Lower lobe of right lung (tissue), 2 donors: ENCODE measurements around the gene ADCK2. TPM values are rescaled to one million over a fixed set of nuclear protein-coding genes. Genes with fewer than 3 reads are reported as not detected.

Experiments used
- ATAC-seq, 2 donors: fragments of 200-7000 bp; cut with Tn5 transposase; one replicate each; pipeline ENCODE4 v1.9.1; 2020 to 2022; ENCODE audit warnings: mild to moderate bottlenecking in 2 of 2, moderate library complexity in 2 of 2
- DNase-seq: peaks from one replicate; pipeline ENCODE4 v3.0.0-alpha.2; 2020
- H3K27ac ChIP-seq: fragments of 200-600 bp; one replicate; pipeline ENCODE4 v1.8.0; 2022
- H3K27me3 ChIP-seq: fragments of 200-600 bp; one replicate; pipeline ENCODE4 v1.8.0; 2022; ENCODE audit warnings: low read depth
- H3K36me3 ChIP-seq: fragments of 200-600 bp; one replicate; pipeline ENCODE4 v1.8.0; 2022; ENCODE audit warnings: mild to moderate bottlenecking
- H3K4me1 ChIP-seq: fragments of 200-600 bp; one replicate; pipeline ENCODE4 v1.8.0; 2022
- H3K4me3 ChIP-seq: fragments of 200-600 bp; one replicate; pipeline ENCODE4 v1.8.0; 2022; ENCODE audit warnings: mild to moderate bottlenecking
- H3K9me3 ChIP-seq: fragments of 200-600 bp; one replicate; pipeline ENCODE4 v1.8.0; 2022
- CTCF ChIP-seq: fragments of 200-600 bp; IDR thresholded peaks from one replicate; pipeline ENCODE4 v1.8.0; 2022; ENCODE audit warnings: antibody characterized with exemption, mild to moderate bottlenecking
- intact Hi-C: fragments of 100-400 bp; cut with DNase I; formaldehyde crosslinking; loops from one replicate; pipeline ENCODE4 v1.11.0; 2022
- total RNA-seq: library from RNA; stranded (reverse); fragmentation: NEBNext Ultra II Directional; extraction: Animal tissue kit (Norgen Biotek cat#: 25700); gene quantifications from one replicate; pipeline ENCODE4 v1.2.1, GENCODE V29; 2021
- donor health status: DM: no; HTN: yes; CAD: no; lungs with severe emphysema.

ADCK2 gene
- total RNA-seq, 1 donor from 2014 or later: 18.9 TPM

- intact Hi-C loops: no loop called here
- Histone ChIP-seq H3K9me3 (no peaks in the 10 kb centered on the region), H3K27me3 (no peaks in the 10 kb centered on the region), H3K4me1 (no peaks in the 10 kb centered on the region), H3K4me3 (no peak overlapping the region), H3K27ac (no peak overlapping the region), H3K36me3 (peaks cover 66% of the 10 kb centered on the region)
- no peak for TF ChIP-seq CTCF
- DNase-seq (no peak), ATAC-seq (no peak)
Observed at GRCh38 chr7:140681766-140682165, 9.0 kb downstream of the ADCK2 start.

- no peak for TF ChIP-seq CTCF
- Histone ChIP-seq H3K27me3 (no peaks in the 10 kb centered on the region), H3K36me3 (peaks cover 81% of the 10 kb centered on the region), H3K27ac (no peak overlapping the region), H3K4me1 (no peaks in the 10 kb centered on the region), H3K4me3 (no peak overlapping the region), H3K9me3 (no peaks in the 10 kb centered on the region)
- intact Hi-C loops: no loop called here
- ATAC-seq (no peak), DNase-seq (no peak)
Observed at GRCh38 chr7:140683657-140684056, 10.9 kb downstream of the ADCK2 start.

- Histone ChIP-seq H3K27me3 (no peaks in the 10 kb centered on the region), H3K9me3 (no peaks in the 10 kb centered on the region), H3K4me1 (no peaks in the 10 kb centered on the region), H3K27ac (no peak overlapping the region), H3K36me3 (peaks cover 82% of the 10 kb centered on the region), H3K4me3 (no peak overlapping the region)
- ATAC-seq (no peak), DNase-seq (no peak)
- TF ChIP-seq CTCF: no peak
- intact Hi-C loops: no loop called here
Observed at GRCh38 chr7:140684066-140684950, 11.6 kb downstream of the ADCK2 start.

GRCh38 chr7:140685407-140686087 is 12.8 kb downstream of the ADCK2 start:
- H3K4me1 ChIP-seq: no peaks in the 10 kb centered on the region
- H3K4me3 ChIP-seq: no peak overlapping the region
- TF ChIP-seq CTCF: no peak
- ATAC-seq (no peak), DNase-seq (no peak)
- peaks cover 77% of the 10 kb centered on the region for H3K36me3 ChIP-seq
- intact Hi-C loops: no loop called here
- no peak overlapping the region for H3K27ac ChIP-seq
- no peaks in the 10 kb centered on the region for H3K9me3 ChIP-seq
- H3K27me3 ChIP-seq: no peaks in the 10 kb centered on the region

- intact Hi-C loops: no loop called here
- H3K36me3 ChIP-seq: peaks cover 67% of the 10 kb centered on the region
Observed at GRCh38 chr7:140686921-140687320, 14.2 kb downstream of the ADCK2 start.

More at GRCh38 chr7:140686921-140687320, 14.2 kb downstream of the ADCK2 start:
- Histone ChIP-seq H3K4me3 (no peak overlapping the region), H3K4me1 (no peaks in the 10 kb centered on the region), H3K9me3 (no peaks in the 10 kb centered on the region), H3K27me3 (no peaks in the 10 kb centered on the region), H3K27ac (no peak overlapping the region)
- no peak for DNase-seq
- no peak for ATAC-seq
- TF ChIP-seq CTCF: no peak
